GM12864 (cell line): Measurements from ENCODE around the gene WASF2.
A peak's percentile ranks its signal among the peaks of the same experiment; 100 is the strongest.

Source experiments
- DNase-seq: peaks from one replicate; pipeline ENCODE4 v3.0.0-alpha.2; 2011; ENCODE audit warnings: low read depth
- H3K4me3 ChIP-seq: 2 replicates; pipeline ENCODE4 v1.5.1; 2011; ENCODE audit warnings: mild to moderate bottlenecking, low read depth, low read length, control low read depth
- TF ChIP-seq, protein P1 (sequence below): IDR thresholded peaks from 2 replicates; pipeline ENCODE4 v1.5.1; 2011; ENCODE audit warnings: low read depth, mild to moderate bottlenecking, moderate library complexity, low read length, control low read depth, inconsistent platforms; ENCODE audit errors: missing control alignments

The WASF2 gene

DNA sequence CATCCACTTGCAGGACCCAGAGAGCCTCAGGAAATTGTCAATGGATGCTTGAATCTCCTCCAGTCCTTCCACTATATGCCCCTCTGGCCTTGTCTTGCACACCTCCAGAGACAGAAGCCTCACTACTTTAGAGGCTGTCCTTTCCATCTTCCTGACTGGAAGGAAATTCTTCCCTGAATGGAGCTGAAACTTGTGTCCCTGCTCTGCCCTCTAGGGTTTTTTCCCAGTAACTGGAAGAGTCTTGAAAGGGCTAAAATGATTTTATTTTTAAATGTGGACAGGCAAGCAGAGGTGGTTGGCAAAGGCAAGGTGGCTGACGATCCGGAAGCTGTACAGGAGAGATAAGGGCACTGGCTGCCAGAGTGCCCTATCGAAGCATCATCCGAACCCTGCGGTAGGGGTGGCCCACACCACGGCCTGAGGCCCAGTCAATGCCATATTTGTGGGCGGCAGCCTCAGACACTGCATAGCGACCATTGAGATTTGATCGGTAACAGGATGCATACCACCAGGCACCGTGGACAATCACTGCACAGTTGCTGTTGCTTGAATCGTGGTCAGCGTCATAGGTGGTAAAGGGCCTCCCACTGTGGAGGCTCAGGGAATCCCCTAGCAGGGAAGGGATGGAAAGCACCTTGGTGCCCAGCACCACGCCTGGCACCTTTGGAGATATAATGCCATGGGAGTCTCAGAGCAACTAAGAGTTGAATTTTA is 120.9 kb downstream of the WASF2 start:
- no peak overlapping the region for H3K4me3 ChIP-seq
- TF ChIP-seq, protein P1, sequence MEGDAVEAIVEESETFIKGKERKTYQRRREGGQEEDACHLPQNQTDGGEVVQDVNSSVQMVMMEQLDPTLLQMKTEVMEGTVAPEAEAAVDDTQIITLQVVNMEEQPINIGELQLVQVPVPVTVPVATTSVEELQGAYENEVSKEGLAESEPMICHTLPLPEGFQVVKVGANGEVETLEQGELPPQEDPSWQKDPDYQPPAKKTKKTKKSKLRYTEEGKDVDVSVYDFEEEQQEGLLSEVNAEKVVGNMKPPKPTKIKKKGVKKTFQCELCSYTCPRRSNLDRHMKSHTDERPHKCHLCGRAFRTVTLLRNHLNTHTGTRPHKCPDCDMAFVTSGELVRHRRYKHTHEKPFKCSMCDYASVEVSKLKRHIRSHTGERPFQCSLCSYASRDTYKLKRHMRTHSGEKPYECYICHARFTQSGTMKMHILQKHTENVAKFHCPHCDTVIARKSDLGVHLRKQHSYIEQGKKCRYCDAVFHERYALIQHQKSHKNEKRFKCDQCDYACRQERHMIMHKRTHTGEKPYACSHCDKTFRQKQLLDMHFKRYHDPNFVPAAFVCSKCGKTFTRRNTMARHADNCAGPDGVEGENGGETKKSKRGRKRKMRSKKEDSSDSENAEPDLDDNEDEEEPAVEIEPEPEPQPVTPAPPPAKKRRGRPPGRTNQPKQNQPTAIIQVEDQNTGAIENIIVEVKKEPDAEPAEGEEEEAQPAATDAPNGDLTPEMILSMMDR: no peak
- DNase-seq: no peak

DNA sequence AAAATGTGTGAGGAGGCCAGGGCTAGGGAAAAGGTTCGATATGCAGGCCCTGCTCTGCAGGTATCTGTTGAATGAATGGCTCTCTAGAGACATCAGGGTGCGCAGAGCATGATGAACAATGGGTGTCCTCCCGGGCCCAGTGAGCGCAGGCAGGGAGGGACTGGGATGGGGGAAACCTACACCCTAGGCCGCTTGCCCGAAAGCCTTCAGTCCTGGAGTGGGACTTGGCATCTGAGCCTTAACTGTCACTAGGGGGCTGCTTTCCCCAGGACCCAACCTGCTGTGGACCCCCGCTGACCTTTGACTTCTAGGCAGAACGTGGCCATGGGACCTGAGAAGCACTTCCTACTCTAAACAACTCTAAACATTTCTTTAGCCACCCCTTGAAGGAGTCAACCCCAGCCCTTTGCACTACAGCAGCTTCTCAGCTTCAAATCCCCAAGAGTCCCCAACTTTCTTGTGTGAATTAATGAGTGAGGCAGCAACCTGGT is 122.8 kb downstream of the WASF2 start:
- DNase-seq: no peak
- TF ChIP-seq, protein P1: no peak

DNA sequence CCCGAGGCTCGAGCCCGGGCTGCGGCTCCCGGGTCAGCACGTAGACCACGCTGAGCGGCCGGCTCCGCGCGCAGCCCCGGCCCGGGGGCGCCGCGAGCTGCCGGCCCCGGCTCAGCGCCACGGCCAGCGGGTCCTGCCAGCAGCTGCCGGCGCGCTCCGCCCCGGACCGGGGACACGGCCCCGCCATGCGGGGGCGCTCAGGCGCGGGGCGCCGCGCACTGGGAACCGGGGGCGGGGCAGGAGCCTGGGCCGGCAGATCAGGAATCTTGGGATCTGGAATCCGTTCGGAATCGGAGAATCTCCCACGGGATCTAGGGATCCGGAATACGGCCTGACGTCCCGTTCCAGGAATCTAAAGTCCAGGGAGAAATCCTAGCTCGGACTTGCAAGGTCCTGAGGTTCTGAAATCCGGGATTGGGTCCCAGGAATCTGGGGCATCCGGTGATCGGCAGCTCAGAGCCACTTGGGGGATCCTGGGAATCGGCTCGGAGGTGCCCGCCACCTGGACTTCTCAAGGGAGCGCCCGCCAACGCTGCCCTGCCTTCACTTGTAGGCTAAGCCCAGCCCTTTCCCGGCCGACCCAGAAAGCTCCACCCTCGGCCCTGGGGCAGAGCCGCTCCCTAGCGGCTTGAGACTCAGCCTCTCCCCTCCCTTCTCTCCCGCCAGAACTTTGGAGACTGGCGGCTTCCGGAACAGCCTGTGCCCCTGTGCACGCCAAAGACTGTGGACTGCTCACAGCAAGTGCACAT is 123.4 kb downstream of the WASF2 start, which contains the start of gene MAP3K6:
TSS of gene MAP3K6 (minus strand) at position 551 of the 749 bp plus-strand sequence. CDS start at position 187, 364 bp downstream.
- DNase-seq: no peak
- TF ChIP-seq, protein P1: peak; percentile 51
- peak within 1 kb of the TSS; percentile 63 for H3K4me3 ChIP-seq

More for the DNA sequence above, 122.8 kb downstream of the WASF2 start:
- no peak overlapping the region; the same call in 1 of the 2 replicates for H3K4me3 ChIP-seq

DNA sequence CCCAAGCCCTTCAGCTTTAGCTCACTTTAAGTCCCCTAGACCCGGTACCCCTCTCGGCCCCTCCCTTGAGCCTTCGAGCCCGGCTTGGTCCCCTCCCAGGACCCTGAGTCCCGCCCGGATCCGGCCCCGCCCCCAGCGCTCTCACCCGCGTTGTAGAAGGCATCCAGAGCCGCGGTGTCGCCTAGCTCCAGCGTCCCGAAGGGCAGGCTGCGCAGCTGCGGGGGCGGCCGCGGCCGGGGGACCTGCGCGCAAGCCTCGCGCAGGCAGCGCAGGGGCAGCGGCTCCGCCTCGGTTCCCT is 123.9 kb downstream of the WASF2 start:
- H3K4me3 ChIP-seq: peak overlapping the region; percentile 63
- no peak for DNase-seq
- TF ChIP-seq, protein P1: no peak

DNA sequence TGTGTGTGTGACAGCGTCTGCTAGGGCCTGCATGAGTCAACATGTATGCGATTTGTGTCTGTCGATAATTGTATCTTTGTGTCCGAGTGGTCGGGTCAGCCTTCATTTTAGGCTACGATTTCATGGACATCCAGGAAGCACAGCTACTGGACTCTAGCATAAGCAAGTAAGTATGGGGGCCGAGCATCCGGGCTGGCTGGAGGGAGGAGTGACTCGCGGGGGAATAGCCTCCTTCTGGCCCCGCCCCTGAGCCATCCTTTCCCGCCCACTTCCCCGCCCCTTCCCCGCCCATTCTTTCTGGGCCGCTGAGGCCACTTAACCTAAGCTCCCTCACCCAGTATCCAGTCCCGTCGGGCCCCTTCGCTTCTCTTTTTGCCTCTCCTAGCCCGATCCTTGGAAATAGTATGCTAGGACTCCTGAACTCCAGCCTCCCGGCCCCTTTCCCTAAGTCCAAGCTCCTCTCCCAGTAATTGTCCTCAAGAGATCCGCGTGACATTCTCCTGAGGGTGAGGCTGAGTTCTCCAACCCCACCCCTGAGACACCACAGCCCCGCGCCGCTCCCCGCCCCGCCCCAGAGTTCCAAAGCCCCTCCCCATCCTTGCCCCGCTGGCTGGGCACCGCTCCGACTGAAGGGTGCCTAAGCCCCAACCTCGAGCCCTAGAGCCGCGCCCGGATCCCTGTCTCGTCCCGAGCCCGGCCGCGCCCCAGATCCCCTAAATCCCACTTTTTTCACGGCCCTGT is 124.4 kb downstream of the WASF2 start:
- no peak for DNase-seq
- TF ChIP-seq, protein P1: no peak
- peak overlapping the region; percentile 63 for H3K4me3 ChIP-seq

DNA sequence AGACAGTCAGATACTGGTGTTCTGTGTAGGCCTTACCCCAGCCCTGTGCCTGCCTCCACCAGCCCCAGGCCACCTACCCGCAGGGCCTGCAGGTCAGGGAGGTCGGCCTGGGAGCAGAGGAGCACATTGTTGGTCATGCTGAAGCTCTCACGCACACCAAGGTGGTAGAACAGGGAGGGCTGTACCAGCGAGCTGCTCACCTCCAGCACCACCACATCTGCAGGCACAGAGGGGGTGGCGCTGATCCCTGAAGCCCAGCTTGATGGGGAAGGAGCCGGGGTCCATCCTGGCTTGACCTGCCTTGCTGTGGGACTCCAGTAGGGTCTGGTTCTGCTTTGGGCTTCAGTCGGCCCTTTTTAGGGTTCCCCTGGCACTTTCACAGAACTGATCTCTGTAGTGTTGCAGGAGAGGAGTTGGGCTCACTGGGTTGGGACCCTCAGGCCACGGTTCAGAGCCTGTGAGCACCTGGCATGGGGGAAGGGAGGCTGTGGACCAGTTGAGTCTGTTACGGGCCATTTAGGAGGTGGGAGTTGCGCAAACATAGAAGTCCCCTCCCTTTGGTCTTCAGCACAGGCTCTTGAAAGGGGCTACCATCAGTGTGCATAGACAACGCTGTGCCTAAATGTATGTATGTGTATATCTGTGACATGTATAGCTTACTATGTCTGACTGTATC is 125.1 kb downstream of the WASF2 start:
- DNase-seq: no peak
- H3K4me3 ChIP-seq: no peak overlapping the region
- TF ChIP-seq, protein P1: no peak
